ENCODE measurements around the gene PRKCE.

The PRKCE gene

DNA sequence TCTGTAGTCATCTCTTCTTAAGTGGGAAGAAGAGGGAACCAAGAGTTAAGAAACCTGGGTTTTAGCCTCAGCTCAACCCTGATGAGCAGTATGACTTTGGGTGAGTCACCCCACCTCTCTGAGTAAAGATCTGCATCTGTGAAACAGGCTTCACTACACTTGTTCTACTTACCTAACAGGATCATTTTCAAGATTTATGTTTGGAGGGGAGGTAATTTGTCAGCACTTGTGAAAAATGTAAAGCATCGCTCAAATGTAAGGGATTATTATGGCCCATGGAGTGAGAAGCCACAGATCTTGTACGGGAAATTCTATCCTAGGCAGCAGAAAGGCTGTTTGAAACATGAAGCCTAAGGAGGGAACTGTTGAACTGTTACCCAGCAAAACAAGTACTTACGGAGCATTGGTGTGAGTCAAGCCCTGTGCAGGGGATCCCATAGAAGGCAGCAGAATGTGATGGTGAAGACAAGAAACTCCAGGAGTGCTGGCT lies 160.6 kb downstream of the PRKCE start:
- no peak overlapping the region for H3K27ac ChIP-seq (ENCODE audit: low read length, poor library complexity, severe bottlenecking)
- no peak overlapping the region for H4K8ac ChIP-seq (ENCODE audit: low read length)
- no peaks in the 10 kb centered on the region for H3K9me3 ChIP-seq (ENCODE audit: control insufficient read depth, low read length)
- H3K79me1 ChIP-seq (replicated peaks; ENCODE audit: low read length, poor library complexity, severe bottlenecking): peaks cover 4% of the 10 kb centered on the region
- H3K4ac ChIP-seq (ENCODE audit: low read depth in 1 of 2, low read length in 2 of 2): no peak overlapping the region
- H4K91ac ChIP-seq (ENCODE audit: low read length): no peak overlapping the region
- H3K27me3 ChIP-seq (ENCODE audit: control insufficient read depth in 1 of 2, insufficient read depth in 1 of 2, low read length in 2 of 2): peaks cover 0 to 4% of the 10 kb centered on the region in 2 experiments
- no peak overlapping the region for H2BK5ac ChIP-seq (ENCODE audit: low read depth, low read length, poor library complexity, severe bottlenecking)
- no peak overlapping the region for H2AFZ ChIP-seq (ENCODE audit: low read depth, low read length)
- H3K36me3 ChIP-seq (ENCODE audit: control insufficient read depth in 1 of 2, insufficient read depth in 2 of 2, low read depth in 1 of 2, low read length in 2 of 2): no peaks in the 10 kb centered on the region
- no peak overlapping the region for H3K14ac ChIP-seq (ENCODE audit: low read length in 2 of 2)
- no peak overlapping the region for H2BK12ac ChIP-seq (ENCODE audit: low read length in 2 of 2)
- no peak overlapping the region for H3K18ac ChIP-seq (ENCODE audit: low read depth in 1 of 2, low read length in 2 of 2)
- H3K4me3 ChIP-seq (ENCODE audit: insufficient read depth in 1 of 2, low read depth in 1 of 2, low read length in 2 of 2): peak overlapping the region in 1 of 2 experiments; percentile 66
- WGBS: 57% methylated on average over 3 of the region's 3 CpGs
- H3K4me2 ChIP-seq (ENCODE audit: low read length, poor library complexity, severe bottlenecking): no peak overlapping the region
- H3K23ac ChIP-seq (ENCODE audit: low read length in 2 of 2): peak overlapping the region in 1 of 2 experiments; percentile 26
- H3K4me1 ChIP-seq (ENCODE audit: control insufficient read depth, insufficient read depth, low read depth, low read length): peaks cover 8% of the 10 kb centered on the region
- peak; percentile 31 for DNase-seq
- H2BK15ac ChIP-seq (ENCODE audit: low read depth, poor library complexity, severe bottlenecking): no peak overlapping the region
- no peak overlapping the region for H2BK120ac ChIP-seq (ENCODE audit: low read depth, low read length)
- peak overlapping the region; percentile 71 for H3K9ac ChIP-seq (ENCODE audit: low read length)
- no peak overlapping the region for H2AK5ac ChIP-seq (ENCODE audit: low read length, severe bottlenecking)

DNA sequence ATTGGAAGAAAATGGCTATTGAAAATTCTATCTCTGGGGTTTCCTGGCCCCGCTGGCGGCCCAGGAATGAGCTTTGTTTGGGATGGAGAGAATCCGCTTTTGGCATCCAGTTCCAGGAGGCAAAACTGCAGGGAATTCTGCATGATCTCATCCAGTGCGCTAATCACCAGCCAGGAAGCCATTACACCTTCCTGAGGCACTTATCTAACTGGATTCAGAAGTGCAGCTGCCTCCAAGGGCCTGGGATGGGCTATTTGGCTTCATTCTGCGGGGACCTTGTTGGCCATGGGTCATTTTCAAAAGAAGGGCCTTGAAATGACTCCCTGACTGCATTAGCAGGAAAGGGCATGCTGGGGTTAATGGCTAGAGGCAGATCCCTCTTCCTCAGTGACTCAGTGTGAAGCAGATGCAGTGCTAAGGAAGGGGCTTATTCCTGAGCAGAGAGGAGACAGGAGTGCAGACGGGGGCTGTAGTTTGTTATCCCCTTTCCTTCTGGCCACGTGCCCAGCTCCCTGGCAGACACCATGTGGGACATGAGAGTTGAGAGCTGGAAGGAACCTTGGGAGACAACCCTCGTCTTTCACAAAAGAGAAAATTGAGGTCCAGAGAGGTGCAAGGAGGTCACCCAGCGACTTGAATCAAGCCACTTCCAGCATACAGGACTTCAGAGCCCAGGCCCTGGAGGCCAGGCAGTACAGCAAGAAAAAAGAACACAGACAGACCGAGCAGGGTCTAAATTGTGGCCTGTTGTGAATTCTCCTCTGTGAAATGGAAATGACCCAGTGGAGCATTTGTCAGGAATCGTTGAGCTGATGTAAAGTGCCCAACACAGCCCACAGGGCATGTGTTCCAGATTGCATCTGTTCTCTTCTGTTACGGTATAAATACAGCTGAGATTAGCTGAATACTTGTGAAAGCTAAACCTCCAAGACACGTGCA lies 161.8 kb downstream of the PRKCE start:
- H3K79me1 ChIP-seq (replicated peaks; ENCODE audit: low read length, poor library complexity, severe bottlenecking): peaks cover 4% of the 10 kb centered on the region
- H2AK5ac ChIP-seq (ENCODE audit: low read length, severe bottlenecking): no peak overlapping the region
- H2BK15ac ChIP-seq (ENCODE audit: low read depth, poor library complexity, severe bottlenecking): no peak overlapping the region
- H3K4me3 ChIP-seq (ENCODE audit: insufficient read depth in 1 of 2, low read depth in 1 of 2, low read length in 2 of 2): peak overlapping the region in 1 of 2 experiments; percentile 66
- no peak overlapping the region for H3K18ac ChIP-seq (ENCODE audit: low read depth in 1 of 2, low read length in 2 of 2)
- no peak overlapping the region for H3K27ac ChIP-seq (ENCODE audit: low read length, poor library complexity, severe bottlenecking)
- peaks cover 8% of the 10 kb centered on the region for H3K4me1 ChIP-seq (ENCODE audit: control insufficient read depth, insufficient read depth, low read depth, low read length)
- no peak overlapping the region for H2BK12ac ChIP-seq (ENCODE audit: low read length in 2 of 2)
- no peak overlapping the region for H2BK5ac ChIP-seq (ENCODE audit: low read depth, low read length, poor library complexity, severe bottlenecking)
- no peak overlapping the region for H3K4ac ChIP-seq (ENCODE audit: low read depth in 1 of 2, low read length in 2 of 2)
- H3K36me3 ChIP-seq (ENCODE audit: control insufficient read depth in 1 of 2, insufficient read depth in 2 of 2, low read depth in 1 of 2, low read length in 2 of 2): no peaks in the 10 kb centered on the region
- H3K9ac ChIP-seq (ENCODE audit: low read length): peak overlapping the region; percentile 71
- H3K14ac ChIP-seq (ENCODE audit: low read length in 2 of 2): no peak overlapping the region
- H4K91ac ChIP-seq (ENCODE audit: low read length): no peak overlapping the region
- no peaks in the 10 kb centered on the region for H3K9me3 ChIP-seq (ENCODE audit: control insufficient read depth, low read length)
- no peak overlapping the region for H2AFZ ChIP-seq (ENCODE audit: low read depth, low read length)
- 69% methylated on average over 12 of the region's 13 CpGs for WGBS
- H3K27me3 ChIP-seq (ENCODE audit: control insufficient read depth in 1 of 2, insufficient read depth in 1 of 2, low read length in 2 of 2): peaks cover 0 to 1% of the 10 kb centered on the region in 2 experiments
- H4K8ac ChIP-seq (ENCODE audit: low read length): no peak overlapping the region
- no peak overlapping the region for H2BK120ac ChIP-seq (ENCODE audit: low read depth, low read length)
- DNase-seq: peak; percentile 30
- H3K4me2 ChIP-seq (ENCODE audit: low read length, poor library complexity, severe bottlenecking): no peak overlapping the region
- H3K23ac ChIP-seq (ENCODE audit: low read length in 2 of 2): no peak overlapping the region

DNA sequence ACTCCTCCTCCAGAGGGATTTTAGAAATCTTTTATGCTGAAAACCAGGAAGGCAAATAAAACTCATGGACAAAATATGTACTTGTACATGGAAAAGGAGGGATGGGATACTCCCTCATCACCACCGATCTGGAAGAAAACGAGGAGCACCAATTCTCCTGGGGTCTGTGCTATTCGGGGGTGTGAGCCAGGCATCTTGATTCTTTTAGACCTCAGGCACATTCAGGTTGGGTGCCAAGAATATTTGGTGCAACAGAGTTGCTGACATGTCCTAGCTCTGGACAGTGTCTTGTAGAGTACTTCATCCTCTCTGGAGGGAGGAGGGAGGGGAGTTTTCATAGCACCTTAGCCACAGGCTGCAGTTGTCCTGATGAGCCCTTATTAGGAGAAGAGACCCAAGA lies 163.0 kb downstream of the PRKCE start:
- Histone ChIP-seq H2BK12ac (ENCODE audit: low read length in 2 of 2) (no peak overlapping the region), H2BK5ac (ENCODE audit: low read depth, low read length, poor library complexity, severe bottlenecking) (no peak overlapping the region), H3K4me2 (ENCODE audit: low read length, poor library complexity, severe bottlenecking) (no peak overlapping the region), H2BK120ac (ENCODE audit: low read depth, low read length) (no peak overlapping the region), H3K14ac (ENCODE audit: low read length in 2 of 2) (no peak overlapping the region), H3K18ac (ENCODE audit: low read depth in 1 of 2, low read length in 2 of 2) (no peak overlapping the region), H4K8ac (ENCODE audit: low read length) (no peak overlapping the region), H3K4ac (ENCODE audit: low read depth in 1 of 2, low read length in 2 of 2) (no peak overlapping the region), H3K9ac (ENCODE audit: low read length) (no peak overlapping the region), H3K4me1 (ENCODE audit: control insufficient read depth, insufficient read depth, low read depth, low read length) (peaks cover 8% of the 10 kb centered on the region), H2BK15ac (ENCODE audit: low read depth, poor library complexity, severe bottlenecking) (no peak overlapping the region), H3K27me3 (ENCODE audit: control insufficient read depth in 1 of 2, insufficient read depth in 1 of 2, low read length in 2 of 2) (no peaks in the 10 kb centered on the region), H3K9me3 (ENCODE audit: control insufficient read depth, low read length) (no peaks in the 10 kb centered on the region), H3K36me3 (ENCODE audit: control insufficient read depth in 1 of 2, insufficient read depth in 2 of 2, low read depth in 1 of 2, low read length in 2 of 2) (no peaks in the 10 kb centered on the region), H3K27ac (ENCODE audit: low read length, poor library complexity, severe bottlenecking) (no peak overlapping the region), H3K79me1 (replicated peaks; ENCODE audit: low read length, poor library complexity, severe bottlenecking) (no peaks in the 10 kb centered on the region), H4K91ac (ENCODE audit: low read length) (no peak overlapping the region), H2AK5ac (ENCODE audit: low read length, severe bottlenecking) (no peak overlapping the region), H2AFZ (ENCODE audit: low read depth, low read length) (no peak overlapping the region), H3K4me3 (ENCODE audit: insufficient read depth in 1 of 2, low read depth in 1 of 2, low read length in 2 of 2) (no peak overlapping the region), H3K23ac (ENCODE audit: low read length in 2 of 2) (no peak overlapping the region)
- no peak for DNase-seq
- 94% methylated on average over 3 of the region's 3 CpGs for WGBS

DNA sequence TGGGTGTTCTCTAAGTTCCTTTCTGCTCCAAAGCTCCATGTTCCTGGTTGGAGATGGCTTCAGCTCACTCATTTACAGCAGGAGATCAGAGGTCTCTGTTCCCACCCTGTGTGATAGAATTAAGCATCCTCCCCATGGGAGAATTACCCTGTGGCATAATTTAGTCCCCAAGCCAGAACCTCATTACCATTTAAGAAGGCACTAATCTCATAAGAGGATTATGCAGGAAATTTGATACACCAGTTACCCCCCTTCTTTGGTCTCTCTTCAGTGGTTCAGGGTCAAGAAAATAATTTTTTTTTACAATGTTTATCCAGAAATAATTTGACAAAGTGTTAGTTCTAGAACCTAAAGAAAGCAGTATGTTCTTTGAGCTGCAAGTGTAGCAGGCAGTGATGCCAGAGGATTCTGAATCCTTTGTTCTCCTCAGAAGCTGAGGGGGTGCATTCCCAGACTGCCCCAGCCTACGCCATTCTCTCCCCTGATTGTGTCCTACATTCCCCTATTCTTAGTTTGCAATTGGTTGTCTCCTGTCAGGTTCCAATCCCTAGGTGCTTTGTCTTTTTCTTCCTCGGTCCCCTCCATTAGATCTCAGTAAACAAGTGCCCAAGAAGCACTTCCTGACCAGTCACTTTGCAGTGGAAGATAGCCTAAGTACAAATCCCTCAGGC lies 163.6 kb downstream of the PRKCE start:
- no peak overlapping the region for H3K27ac ChIP-seq (ENCODE audit: low read length, poor library complexity, severe bottlenecking)
- H3K4me3 ChIP-seq (ENCODE audit: insufficient read depth in 1 of 2, low read depth in 1 of 2, low read length in 2 of 2): no peak overlapping the region
- H2BK120ac ChIP-seq (ENCODE audit: low read depth, low read length): no peak overlapping the region
- H3K18ac ChIP-seq (ENCODE audit: low read depth in 1 of 2, low read length in 2 of 2): no peak overlapping the region
- H2BK12ac ChIP-seq (ENCODE audit: low read length in 2 of 2): no peak overlapping the region
- no peak overlapping the region for H3K23ac ChIP-seq (ENCODE audit: low read length in 2 of 2)
- no peak overlapping the region for H4K91ac ChIP-seq (ENCODE audit: low read length)
- no peak overlapping the region for H2AFZ ChIP-seq (ENCODE audit: low read depth, low read length)
- no peaks in the 10 kb centered on the region for H3K27me3 ChIP-seq (ENCODE audit: control insufficient read depth in 1 of 2, insufficient read depth in 1 of 2, low read length in 2 of 2)
- no peak overlapping the region for H2AK5ac ChIP-seq (ENCODE audit: low read length, severe bottlenecking)
- H3K36me3 ChIP-seq (ENCODE audit: control insufficient read depth in 1 of 2, insufficient read depth in 2 of 2, low read depth in 1 of 2, low read length in 2 of 2): no peaks in the 10 kb centered on the region
- H3K4ac ChIP-seq (ENCODE audit: low read depth in 1 of 2, low read length in 2 of 2): no peak overlapping the region
- 71% methylated on average over 2 of the region's 2 CpGs for WGBS
- no peak overlapping the region for H4K8ac ChIP-seq (ENCODE audit: low read length)
- H3K9ac ChIP-seq (ENCODE audit: low read length): no peak overlapping the region
- no peak for DNase-seq
- no peaks in the 10 kb centered on the region for H3K9me3 ChIP-seq (ENCODE audit: control insufficient read depth, low read length)
- no peak overlapping the region for H2BK15ac ChIP-seq (ENCODE audit: low read depth, poor library complexity, severe bottlenecking)
- no peak overlapping the region for H2BK5ac ChIP-seq (ENCODE audit: low read depth, low read length, poor library complexity, severe bottlenecking)
- peaks cover 8% of the 10 kb centered on the region for H3K4me1 ChIP-seq (ENCODE audit: control insufficient read depth, insufficient read depth, low read depth, low read length)
- H3K14ac ChIP-seq (ENCODE audit: low read length in 2 of 2): no peak overlapping the region
- H3K4me2 ChIP-seq (ENCODE audit: low read length, poor library complexity, severe bottlenecking): no peak overlapping the region
- no peaks in the 10 kb centered on the region for H3K79me1 ChIP-seq (replicated peaks; ENCODE audit: low read length, poor library complexity, severe bottlenecking)

All from mesenchymal stem cell (in vitro differentiated cells and primary cell).